Stimulated activated CD4-positive, alpha-beta T cell treated with anti-CD3 and anti-CD28 coated beads, Interleukin-2, amount 100 ng/mL, for 48 hours (primary cell): Measurements from ENCODE around the gene CBLB.
"Not testable (repeated sequence)": the region's sequence is repeated elsewhere in the genome, so short reads cannot be mapped to it uniquely, and the experiment has no call there.

Experiments used
- DNase-seq, 2 donors: peaks; one replicate each; pipeline ENCODE4 v3.0.0-alpha.2; 2020

The CBLB gene

GRCh38 chr3:105815331-105815730 is 53.5 kb downstream of the CBLB start:
- DNase-seq = not testable (repeated sequence)

GRCh38 chr3:105813710-105814109 is 55.1 kb downstream of the CBLB start:
- no peak for DNase-seq

GRCh38 chr3:105812194-105812586 is 56.6 kb downstream of the CBLB start:
- DNase-seq = no peak

- DNase-seq = no peak
Observed at GRCh38 chr3:105811518-105812193, 57.2 kb downstream of the CBLB start.

- no peak for DNase-seq
Observed at GRCh38 chr3:105809208-105809888, 59.5 kb downstream of the CBLB start.

GRCh38 chr3:105807701-105808100 is 61.1 kb downstream of the CBLB start:
- DNase-seq = no peak

- no peak for DNase-seq
Observed at GRCh38 chr3:105807146-105807545, 61.7 kb downstream of the CBLB start.

- DNase-seq = no peak
Observed at GRCh38 chr3:105806359-105806758, 62.5 kb downstream of the CBLB start.

- no peak for DNase-seq
Observed at GRCh38 chr3:105805404-105805803, 63.4 kb downstream of the CBLB start.

GRCh38 chr3:105802118-105802706 is 66.6 kb downstream of the CBLB start:
- no peak for DNase-seq

GRCh38 chr3:105801397-105801796 is 67.4 kb downstream of the CBLB start:
- no peak for DNase-seq

- DNase-seq = no peak
Observed at GRCh38 chr3:105800320-105800719, 68.5 kb downstream of the CBLB start.

- DNase-seq = no peak
Observed at GRCh38 chr3:105799286-105799685, 69.5 kb downstream of the CBLB start.

GRCh38 chr3:105798381-105798934 is 70.4 kb downstream of the CBLB start:
- DNase-seq = no peak

- DNase-seq = no peak
Observed at GRCh38 chr3:105793040-105793439, 75.8 kb downstream of the CBLB start.

- DNase-seq = no peak
Observed at GRCh38 chr3:105791919-105792786, 76.7 kb downstream of the CBLB start.

- no peak for DNase-seq
Observed at GRCh38 chr3:105791131-105791530, 77.7 kb downstream of the CBLB start.

GRCh38 chr3:105790534-105790933 is 78.3 kb downstream of the CBLB start:
- no peak for DNase-seq

- DNase-seq = no peak
Observed at GRCh38 chr3:105788593-105788992, 80.2 kb downstream of the CBLB start.

- no peak for DNase-seq
Observed at GRCh38 chr3:105787453-105787852, 81.4 kb downstream of the CBLB start.

- no peak for DNase-seq
Observed at GRCh38 chr3:105786990-105787389, 81.8 kb downstream of the CBLB start.

- DNase-seq = no peak
Observed at GRCh38 chr3:105786241-105786640, 82.6 kb downstream of the CBLB start.

GRCh38 chr3:105785803-105786202 is 83.0 kb downstream of the CBLB start:
- DNase-seq = no peak
